K562 (cell line): ENCODE data around the gene OR2V2. TPM values are rescaled to one million over a fixed set of nuclear protein-coding genes. Genes with fewer than 3 reads are reported as not detected.

Source experiments
- JUN ChIP-seq, 2 experiments: sonication (generic) in 1 of 2; formaldehyde crosslinking in 1 of 2; IDR thresholded peaks; 2 replicates each; pipeline versions ENCODE4 v1.6.1 to v1.8.0; 2012 to 2022; ENCODE audit warnings: borderline replicate concordance in 2 of 2, mild to moderate bottlenecking in 2 of 2, improper control_type of control experiment in 1 of 2, low read depth in 1 of 2, low read length in 1 of 2, missing genetic modification reagents in 1 of 2
- JUND ChIP-seq, 2 experiments: IDR thresholded peaks; 2 replicates in 1 of 2; 3 replicates in 1 of 2; pipeline ENCODE4 v1.6.1; 2011; ENCODE audit warnings: borderline replicate concordance in 2 of 2, low read depth in 2 of 2, low read length in 2 of 2, improper control_type of control experiment in 1 of 2, missing biosample characterization in 1 of 2, missing genetic modification characterization in 1 of 2, missing genetic modification reagents in 1 of 2
- NCOR1 ChIP-seq: fragments of 450-650 bp; IDR thresholded peaks from 2 replicates; pipeline ENCODE4 v1.6.1; 2016; ENCODE audit warnings: mild to moderate bottlenecking, moderate library complexity
- NR4A1 ChIP-seq, 2 experiments: fragments of 250-450 bp in 1 of 2; fragments of 450-650 bp in 1 of 2; sonication (Bioruptor Pico) in 1 of 2; IDR thresholded peaks; 2 replicates each; pipeline versions ENCODE4 v1.4.0 to v1.6.1; 2016 to 2020; ENCODE audit warnings: mild to moderate bottlenecking in 2 of 2, missing compliant biosample characterization in 1 of 2, missing genetic modification characterization in 1 of 2, moderate library complexity in 1 of 2
- SAFB ChIP-seq: fragments of 200-400 bp; formaldehyde crosslinking; IDR thresholded peaks from 2 replicates; pipeline ENCODE4 v1.6.1; 2017; ENCODE audit warnings: low read depth, low read length, borderline replicate concordance
- STAT5A ChIP-seq: IDR thresholded peaks from 2 replicates; pipeline ENCODE4 v1.6.1; 2012; ENCODE audit warnings: low read length, inconsistent platforms, borderline replicate concordance
- ZBTB7A ChIP-seq: IDR thresholded peaks from 2 replicates; pipeline ENCODE4 v1.6.1; 2011; ENCODE audit warnings: low read depth, mild to moderate bottlenecking, low read length, moderate library complexity, borderline replicate concordance; ENCODE audit not compliant: control insufficient read depth
- ZNF134 ChIP-seq: fragments of 250-450 bp; sonication (Bioruptor Pico); conservative IDR thresholded peaks from 2 replicates; pipeline ENCODE4 v1.4.0; 2020
- ZNF699 ChIP-seq: fragments of 250-450 bp; sonication (Bioruptor Pico); IDR thresholded peaks from 2 replicates; pipeline ENCODE4 v1.8.0; 2021; ENCODE audit warnings: mild to moderate bottlenecking, moderate library complexity; ENCODE audit not compliant: insufficient replicate concordance
- ZSCAN32 ChIP-seq: fragments of 450-650 bp; formaldehyde crosslinking; IDR thresholded peaks from 2 replicates; pipeline ENCODE4 v1.4.0; 2020; ENCODE audit warnings: mild to moderate bottlenecking, moderate library complexity
- polyA plus RNA-seq, 8 experiments: library from polyadenylated mRNA; depleted of rRNA in 4 of 8; stranded (reverse) in 5 of 8; unstranded in 3 of 8; fragments of >200 nt; fragmentation: Nextera tagmentation in 2 of 8; fragmentation: Illumina TruSeq in 1 of 8; extraction: Ambion mirVana in 2 of 8; extraction: Trizol in 1 of 8; gene quantifications; 2 replicates each; pipeline versions ENCODE4 v1.2.1 to v1.2.3, GENCODE V29; 2011 to 2014; ENCODE audit warnings: inconsistent platforms in 1 of 8, missing spikeins in 1 of 8
- total RNA-seq, 7 experiments: library from RNA; depleted of rRNA in 6 of 7; stranded (reverse); fragments of >200 nt in 6 of 7; fragmentation: Illumina TruSeq in 2 of 7; extraction: Trizol in 2 of 7; gene quantifications; 2 replicates each; pipeline versions ENCODE4 v1.2.1 to v1.2.3, GENCODE V29; 2011 to 2021; ENCODE audit warnings: low replicate concordance in 1 of 7
- TF ChIP-seq, protein P1 (sequence below), 3 experiments: fragments of 200-800 bp in 1 of 3; fragments of 250-450 bp in 1 of 3; fragments of 450-650 bp in 1 of 3; sonication (Bioruptor Pico) in 1 of 3; sonication (Bioruptor generic) in 1 of 3; formaldehyde crosslinking in 1 of 3; IDR thresholded peaks; 2 replicates each; pipeline versions ENCODE4 v1.6.1 to v1.8.0; 2016 to 2022; ENCODE audit warnings: mild to moderate bottlenecking in 2 of 3, missing genetic modification characterization in 2 of 3, missing compliant biosample characterization in 1 of 3, moderate library complexity in 1 of 3
- TF ChIP-seq, protein P2 (sequence below): fragments of 250-450 bp; sonication (Bioruptor Pico); IDR thresholded peaks from 2 replicates; pipeline ENCODE4 v1.4.0; 2020; ENCODE audit warnings: mild to moderate bottlenecking, moderate library complexity, borderline replicate concordance
- TF ChIP-seq, protein P3 (sequence below): sonication (generic); formaldehyde crosslinking; IDR thresholded peaks from 2 replicates; pipeline ENCODE4 v1.8.1; 2023; ENCODE audit warnings: missing genetic modification reagents, mild to moderate bottlenecking, borderline replicate concordance

The OR2V2 gene
- total and polyA plus RNA-seq, 9 of the 15 experiments (the other 6 are each of a cell fraction or from before 2014, with no cell fraction given) = 0.01 TPM; not detected in 8

DNA sequence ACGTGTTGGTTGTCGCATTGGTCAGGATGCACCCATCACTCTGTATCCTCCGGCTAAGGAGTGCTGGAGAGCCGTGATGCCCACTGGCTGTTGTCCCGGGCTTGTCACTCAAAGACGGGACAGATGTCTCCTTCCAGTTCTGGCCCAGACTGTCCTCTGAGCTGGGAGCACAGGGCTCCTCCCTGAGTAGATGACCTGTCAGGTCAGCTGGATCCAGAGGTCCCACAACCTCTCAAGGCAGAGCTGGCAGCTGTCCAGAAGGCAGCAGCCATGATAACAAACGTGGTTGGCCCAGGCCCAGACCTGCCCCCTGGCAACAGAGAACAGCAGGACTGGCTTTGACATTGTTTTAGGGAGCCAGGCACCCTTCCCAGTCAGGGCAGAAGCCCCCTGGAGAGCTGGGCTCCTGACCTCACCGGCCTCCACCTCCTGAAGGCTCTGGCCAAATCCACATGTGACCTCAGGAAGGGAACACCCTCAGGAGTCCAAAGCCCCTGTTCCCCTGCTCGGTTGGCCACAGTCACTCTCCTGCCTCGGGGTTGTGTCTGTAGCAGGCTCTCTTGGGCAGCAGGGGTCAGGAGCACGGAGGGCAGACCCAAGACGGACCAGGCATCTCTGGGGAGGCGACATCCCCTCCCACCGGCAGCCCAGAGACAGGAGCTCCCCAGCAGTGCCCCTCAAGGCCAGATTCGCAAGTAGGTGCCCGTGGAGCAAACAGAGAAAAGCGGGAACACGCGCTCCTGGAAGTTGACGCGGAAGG, 47.3 kb downstream of the OR2V2 start (continued):
- TF ChIP-seq, protein P1, sequence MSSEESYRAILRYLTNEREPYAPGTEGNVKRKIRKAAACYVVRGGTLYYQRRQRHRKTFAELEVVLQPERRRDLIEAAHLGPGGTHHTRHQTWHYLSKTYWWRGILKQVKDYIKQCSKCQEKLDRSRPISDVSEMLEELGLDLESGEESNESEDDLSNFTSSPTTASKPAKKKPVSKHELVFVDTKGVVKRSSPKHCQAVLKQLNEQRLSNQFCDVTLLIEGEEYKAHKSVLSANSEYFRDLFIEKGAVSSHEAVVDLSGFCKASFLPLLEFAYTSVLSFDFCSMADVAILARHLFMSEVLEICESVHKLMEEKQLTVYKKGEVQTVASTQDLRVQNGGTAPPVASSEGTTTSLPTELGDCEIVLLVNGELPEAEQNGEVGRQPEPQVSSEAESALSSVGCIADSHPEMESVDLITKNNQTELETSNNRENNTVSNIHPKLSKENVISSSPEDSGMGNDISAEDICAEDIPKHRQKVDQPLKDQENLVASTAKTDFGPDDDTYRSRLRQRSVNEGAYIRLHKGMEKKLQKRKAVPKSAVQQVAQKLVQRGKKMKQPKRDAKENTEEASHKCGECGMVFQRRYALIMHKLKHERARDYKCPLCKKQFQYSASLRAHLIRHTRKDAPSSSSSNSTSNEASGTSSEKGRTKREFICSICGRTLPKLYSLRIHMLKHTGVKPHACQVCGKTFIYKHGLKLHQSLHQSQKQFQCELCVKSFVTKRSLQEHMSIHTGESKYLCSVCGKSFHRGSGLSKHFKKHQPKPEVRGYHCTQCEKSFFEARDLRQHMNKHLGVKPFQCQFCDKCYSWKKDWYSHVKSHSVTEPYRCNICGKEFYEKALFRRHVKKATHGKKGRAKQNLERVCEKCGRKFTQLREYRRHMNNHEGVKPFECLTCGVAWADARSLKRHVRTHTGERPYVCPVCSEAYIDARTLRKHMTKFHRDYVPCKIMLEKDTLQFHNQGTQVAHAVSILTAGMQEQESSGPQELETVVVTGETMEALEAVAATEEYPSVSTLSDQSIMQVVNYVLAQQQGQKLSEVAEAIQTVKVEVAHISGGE (CRISPR knock-in tag; IDR thresholded peaks at IDR 0.05) = no peak
- TF ChIP-seq ZNF134 (CRISPR knock-in tag) (no peak), NCOR1 (no peak), SAFB (no peak), ZSCAN32 (CRISPR knock-in tag) (no peak), JUN (IDR thresholded peaks at IDR 0.05; ENCODE audit: borderline replicate concordance, low read depth, low read length) (no peak), JUN (CRISPR knock-in tag; IDR thresholded peaks at IDR 0.05; ENCODE audit: borderline replicate concordance) (no peak), ZBTB7A (no peak), JUND (IDR thresholded peaks at IDR 0.05; ENCODE audit: borderline replicate concordance, low read depth, low read length) (no peak), JUND (tag; IDR thresholded peaks at IDR 0.05; ENCODE audit: borderline replicate concordance, low read depth, low read length) (no peak; the same call in 2 of the 3 replicates), NR4A1 (CRISPR knock-in tag; IDR thresholded peaks at IDR 0.05) (peak; percentile 32; the same call in 1 of the 2 replicates), NR4A1 (tag; IDR thresholded peaks at IDR 0.05) (no peak), STAT5A (no peak), ZNF699 (CRISPR knock-in tag) (no peak)
- TF ChIP-seq, protein P2, sequence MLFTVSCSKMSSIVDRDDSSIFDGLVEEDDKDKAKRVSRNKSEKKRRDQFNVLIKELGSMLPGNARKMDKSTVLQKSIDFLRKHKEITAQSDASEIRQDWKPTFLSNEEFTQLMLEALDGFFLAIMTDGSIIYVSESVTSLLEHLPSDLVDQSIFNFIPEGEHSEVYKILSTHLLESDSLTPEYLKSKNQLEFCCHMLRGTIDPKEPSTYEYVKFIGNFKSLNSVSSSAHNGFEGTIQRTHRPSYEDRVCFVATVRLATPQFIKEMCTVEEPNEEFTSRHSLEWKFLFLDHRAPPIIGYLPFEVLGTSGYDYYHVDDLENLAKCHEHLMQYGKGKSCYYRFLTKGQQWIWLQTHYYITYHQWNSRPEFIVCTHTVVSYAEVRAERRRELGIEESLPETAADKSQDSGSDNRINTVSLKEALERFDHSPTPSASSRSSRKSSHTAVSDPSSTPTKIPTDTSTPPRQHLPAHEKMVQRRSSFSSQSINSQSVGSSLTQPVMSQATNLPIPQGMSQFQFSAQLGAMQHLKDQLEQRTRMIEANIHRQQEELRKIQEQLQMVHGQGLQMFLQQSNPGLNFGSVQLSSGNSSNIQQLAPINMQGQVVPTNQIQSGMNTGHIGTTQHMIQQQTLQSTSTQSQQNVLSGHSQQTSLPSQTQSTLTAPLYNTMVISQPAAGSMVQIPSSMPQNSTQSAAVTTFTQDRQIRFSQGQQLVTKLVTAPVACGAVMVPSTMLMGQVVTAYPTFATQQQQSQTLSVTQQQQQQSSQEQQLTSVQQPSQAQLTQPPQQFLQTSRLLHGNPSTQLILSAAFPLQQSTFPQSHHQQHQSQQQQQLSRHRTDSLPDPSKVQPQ (CRISPR knock-in tag) = no peak
- TF ChIP-seq, protein P3, sequence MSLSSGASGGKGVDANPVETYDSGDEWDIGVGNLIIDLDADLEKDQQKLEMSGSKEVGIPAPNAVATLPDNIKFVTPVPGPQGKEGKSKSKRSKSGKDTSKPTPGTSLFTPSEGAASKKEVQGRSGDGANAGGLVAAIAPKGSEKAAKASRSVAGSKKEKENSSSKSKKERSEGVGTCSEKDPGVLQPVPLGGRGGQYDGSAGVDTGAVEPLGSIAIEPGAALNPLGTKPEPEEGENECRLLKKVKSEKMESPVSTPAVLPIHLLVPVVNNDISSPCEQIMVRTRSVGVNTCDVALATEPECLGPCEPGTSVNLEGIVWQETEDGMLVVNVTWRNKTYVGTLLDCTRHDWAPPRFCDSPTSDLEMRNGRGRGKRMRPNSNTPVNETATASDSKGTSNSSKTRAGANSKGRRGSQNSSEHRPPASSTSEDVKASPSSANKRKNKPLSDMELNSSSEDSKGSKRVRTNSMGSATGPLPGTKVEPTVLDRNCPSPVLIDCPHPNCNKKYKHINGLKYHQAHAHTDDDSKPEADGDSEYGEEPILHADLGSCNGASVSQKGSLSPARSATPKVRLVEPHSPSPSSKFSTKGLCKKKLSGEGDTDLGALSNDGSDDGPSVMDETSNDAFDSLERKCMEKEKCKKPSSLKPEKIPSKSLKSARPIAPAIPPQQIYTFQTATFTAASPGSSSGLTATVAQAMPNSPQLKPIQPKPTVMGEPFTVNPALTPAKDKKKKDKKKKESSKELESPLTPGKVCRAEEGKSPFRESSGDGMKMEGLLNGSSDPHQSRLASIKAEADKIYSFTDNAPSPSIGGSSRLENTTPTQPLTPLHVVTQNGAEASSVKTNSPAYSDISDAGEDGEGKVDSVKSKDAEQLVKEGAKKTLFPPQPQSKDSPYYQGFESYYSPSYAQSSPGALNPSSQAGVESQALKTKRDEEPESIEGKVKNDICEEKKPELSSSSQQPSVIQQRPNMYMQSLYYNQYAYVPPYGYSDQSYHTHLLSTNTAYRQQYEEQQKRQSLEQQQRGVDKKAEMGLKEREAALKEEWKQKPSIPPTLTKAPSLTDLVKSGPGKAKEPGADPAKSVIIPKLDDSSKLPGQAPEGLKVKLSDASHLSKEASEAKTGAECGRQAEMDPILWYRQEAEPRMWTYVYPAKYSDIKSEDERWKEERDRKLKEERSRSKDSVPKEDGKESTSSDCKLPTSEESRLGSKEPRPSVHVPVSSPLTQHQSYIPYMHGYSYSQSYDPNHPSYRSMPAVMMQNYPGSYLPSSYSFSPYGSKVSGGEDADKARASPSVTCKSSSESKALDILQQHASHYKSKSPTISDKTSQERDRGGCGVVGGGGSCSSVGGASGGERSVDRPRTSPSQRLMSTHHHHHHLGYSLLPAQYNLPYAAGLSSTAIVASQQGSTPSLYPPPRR = no peak
